Suprapubic skin (tissue), 3 donors: ENCODE results near the gene LRRC18.

Experiments used
- CTCF ChIP-seq, 2 donors: fragments of 200-600 bp in 1 of 2; fragments of 450-650 bp in 1 of 2; sonication (generic) in 1 of 2; IDR thresholded peaks; one replicate each; pipeline ENCODE4 v1.5.1; 2016 to 2019; ENCODE audit warnings: antibody characterized with exemption in 2 of 2, mild to moderate bottlenecking in 1 of 2, moderate library complexity in 1 of 2
- POLR2A ChIP-seq, 2 donors: fragments of 450-650 bp; IDR thresholded peaks; one replicate each; pipeline ENCODE4 v1.6.1; 2017; ENCODE audit warnings: antibody characterized with exemption in 2 of 2, mild to moderate bottlenecking in 2 of 2, moderate library complexity in 2 of 2

DNA sequence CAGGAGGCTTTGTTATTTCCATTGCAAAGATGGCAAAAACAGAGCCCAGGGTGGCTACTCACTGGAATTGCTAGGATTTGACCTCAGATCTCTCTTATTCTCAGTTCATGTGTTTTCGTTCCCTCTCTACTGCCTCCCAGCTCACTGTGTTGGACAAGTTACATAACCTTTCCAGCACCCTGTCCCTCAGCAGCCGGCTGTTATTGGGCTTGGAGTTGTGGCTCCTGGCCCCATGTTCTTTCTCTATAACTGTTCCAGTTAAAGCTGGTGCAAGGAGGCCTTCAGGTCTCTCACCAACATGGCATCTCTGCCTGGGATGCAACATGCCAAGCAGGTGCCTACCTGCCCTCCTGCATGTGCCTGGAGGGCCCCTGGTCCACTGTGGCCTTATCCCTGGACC lies 56.8 kb downstream of the LRRC18 start:
- no peak for TF ChIP-seq POLR2A (IDR thresholded peaks at IDR 0.05)
- no peak for TF ChIP-seq CTCF (IDR thresholded peaks at IDR 0.05)
